ENCODE data around the gene PDS5A. TPM values are rescaled to one million over a fixed set of nuclear protein-coding genes. Genes with fewer than 3 reads are reported as not detected.

The PDS5A gene
- total RNA-seq, 1 experiment from 2014 or later: 98.3 TPM

- no peak for TF ChIP-seq CTCF (IDR thresholded peaks at IDR 0.05 in 2 of 3, conservative IDR thresholded peaks at IDR 0.05 in 1 of 3; ENCODE audit: borderline replicate concordance in 1 of 3, insufficient read depth in 1 of 3, low read depth in 2 of 3, low read length in 2 of 3)
- TF ChIP-seq MAX (IDR thresholded peaks at IDR 0.05): no peak
- no peak for TF ChIP-seq FOSL1 (IDR thresholded peaks at IDR 0.05; ENCODE audit: low read depth)
- no peak for TF ChIP-seq SRF (IDR thresholded peaks at IDR 0.05; ENCODE audit: low read depth)
These were observed 88.5 kb downstream of the PDS5A start (continued) for GRCh38 chr4:39889226-39889625.

GRCh38 chr4:39888541-39888940, 89.2 kb downstream of the PDS5A start:
- Histone ChIP-seq H3K9me3 (ENCODE audit: control insufficient read depth in 1 of 2, insufficient read depth in 1 of 2, low read depth in 1 of 2, low read length in 2 of 2) (no peaks in the 10 kb centered on the region), H3K36me3 (ENCODE audit: control insufficient read depth in 1 of 2, insufficient read depth in 2 of 2, low read length in 2 of 2) (peaks cover 6 to 51% of the 10 kb centered on the region in 2 experiments; a peak in 3 of 4 replicates), H3K4me1 (ENCODE audit: control insufficient read depth in 1 of 2, insufficient read depth in 2 of 2, low read length in 2 of 2) (no peaks in the 10 kb centered on the region), H3K9me2 (ENCODE audit: insufficient read depth) (no peaks in the 10 kb centered on the region), H4K20me1 (ENCODE audit: insufficient read depth) (0 out of 2 replicates have a peak, but pooled peaks cover 4% of the 10 kb centered on the region), H3K79me2 (ENCODE audit: insufficient read depth, low read length) (peaks cover 18% of the 10 kb centered on the region; the same call in 1 of the 2 replicates), H2AFZ (ENCODE audit: low read depth, low read length, poor library complexity, severe bottlenecking) (no peak overlapping the region), H3K9ac (ENCODE audit: low read length) (no peak overlapping the region), H3K27me3 (ENCODE audit: insufficient read depth, low read length) (no peaks in the 10 kb centered on the region), H3K4me2 (ENCODE audit: low read length) (no peak overlapping the region), H3K27ac (ENCODE audit: low read depth, low read length) (no peak overlapping the region), H3K4me3 (replicated peaks in 1 of 2; ENCODE audit: low read depth in 1 of 2, low read length in 2 of 2) (no peak overlapping the region)
- ChIA-PET POLR2A (no interaction called here), RAD21 (ENCODE audit: low non-redundant PET in 1 of 2, low total read pairs in 2 of 2, uncharacterized antibody in 2 of 2, unreplicated experiment in 2 of 2) (no interaction called here), CTCF (no interaction called here)
- DNase-seq (ENCODE audit: low read depth, low spot score): no peak
- intact Hi-C loops (cut with micrococcal nuclease): no loop called here
- ATAC-seq: no peak
- no TSS peak for BruUV-seq (replicated peaks)
- TF ChIP-seq FOSL1 (IDR thresholded peaks at IDR 0.05; ENCODE audit: low read depth) (no peak), ATF3 (IDR thresholded peaks at IDR 0.05) (no peak), TCF7L2 (IDR thresholded peaks at IDR 0.05; ENCODE audit: borderline replicate concordance, extremely low read depth, insufficient read depth, insufficient read length) (no peak), CTCF (IDR thresholded peaks at IDR 0.05 in 2 of 3, conservative IDR thresholded peaks at IDR 0.05 in 1 of 3; ENCODE audit: borderline replicate concordance in 1 of 3, insufficient read depth in 1 of 3, low read depth in 2 of 3, low read length in 2 of 3) (no peak), ZBTB33 (IDR thresholded peaks at IDR 0.05; ENCODE audit: extremely low read depth, insufficient replicate concordance, low read length) (no peak), MAX (IDR thresholded peaks at IDR 0.05) (no peak), SRF (IDR thresholded peaks at IDR 0.05; ENCODE audit: low read depth) (no peak), SP1 (IDR thresholded peaks at IDR 0.05; ENCODE audit: low read depth) (no peak), POLR2AphosphoS5 (IDR thresholded peaks at IDR 0.05; ENCODE audit: low read depth, low read length) (no peak), ELF1 (IDR thresholded peaks at IDR 0.05; ENCODE audit: borderline replicate concordance, low read depth) (no peak), EZH2phosphoT487 (IDR thresholded peaks at IDR 0.05; ENCODE audit: borderline replicate concordance) (no peak), YY1 (IDR thresholded peaks at IDR 0.05; ENCODE audit: extremely low read depth, insufficient replicate concordance, low read depth, low read length) (no peak), RAD21 (IDR thresholded peaks at IDR 0.05; ENCODE audit: low read depth) (no peak)

Data from HCT116 (cell line).